Erythroblast (primary cell): Measurements from ENCODE around the gene PHC2.

Source experiments
- GATA1 ChIP-seq: IDR thresholded peaks from 2 replicates; pipeline ENCODE4 v1.6.1; 2011; ENCODE audit warnings: low read depth, mild to moderate bottlenecking, control low read depth, low read length, moderate library complexity
- POLR2A ChIP-seq: IDR thresholded peaks from 2 replicates; pipeline ENCODE4 v1.6.1; 2011; ENCODE audit warnings: mild to moderate bottlenecking, low read length

DNA sequence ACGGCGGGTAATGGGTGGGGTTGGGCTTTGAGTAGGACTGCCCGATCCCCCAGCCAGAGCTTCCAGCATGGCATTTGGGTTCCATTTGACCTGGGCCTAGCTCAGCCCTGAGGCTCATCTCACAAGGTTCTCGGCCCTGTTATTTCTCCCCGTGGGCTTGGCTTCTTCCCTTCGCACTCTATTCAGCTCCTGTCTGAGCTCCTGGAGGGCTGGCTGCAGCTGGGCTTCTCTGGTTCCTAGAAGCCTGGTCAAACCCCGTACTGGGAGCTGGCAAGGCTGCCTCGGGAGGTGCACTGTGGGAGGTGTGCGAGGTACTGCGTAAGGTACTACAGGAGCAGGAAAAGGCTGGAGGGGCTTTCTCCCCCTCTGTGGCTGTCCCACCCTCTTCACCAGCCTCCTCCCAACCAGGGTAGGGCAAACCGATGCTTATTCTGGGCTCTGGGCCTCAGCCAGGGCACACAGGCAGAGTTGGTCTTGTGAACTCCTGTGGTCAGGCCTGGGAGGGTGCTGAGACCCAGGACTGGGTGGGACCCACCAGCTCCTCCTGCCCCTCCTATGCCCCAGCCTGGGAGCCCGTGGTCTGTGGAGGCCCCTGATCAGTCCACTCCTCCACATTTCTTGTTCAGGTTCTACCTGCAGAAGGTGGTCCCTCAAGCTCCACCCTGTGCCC is 110.8 kb downstream of the PHC2 start:
- TF ChIP-seq POLR2A: no peak
- no peak for TF ChIP-seq GATA1
